Left renal pelvis (tissue), 4 donors: ENCODE measurements around the gene PTPN7. TPM values are rescaled to one million over a fixed set of nuclear protein-coding genes. Genes with fewer than 3 reads are reported as not detected.
"Not testable (repeated sequence)": the region's sequence is repeated elsewhere in the genome, so short reads cannot be mapped to it uniquely, and the experiment has no call there.

Experiments used
- DNase-seq, 4 donors: peaks; one replicate each; pipeline ENCODE4 v3.0.0-alpha.2; 2013; ENCODE audit warnings: low read depth in 4 of 4, low spot score in 3 of 4
- polyA plus RNA-seq, 4 donors: library from polyadenylated mRNA; unstranded; fragments of 120-200 nt; gene quantifications; one replicate each; pipeline ENCODE4 v1.2.1, GENCODE V29; 2013; ENCODE audit not compliant: insufficient read length in 4 of 4

Gene PTPN7
- polyA plus RNA-seq, 4 donors = 0.69 to 1.8 (median 0.83) TPM

GRCh38 chr1:202111589-202111988 is 48.8 kb downstream of the PTPN7 start:
- DNase-seq = not testable (repeated sequence)

GRCh38 chr1:202110977-202111376 is 49.4 kb downstream of the PTPN7 start:
- no peak for DNase-seq

GRCh38 chr1:202107801-202108731 is 52.3 kb downstream of the PTPN7 start:
- DNase-seq = no peak

GRCh38 chr1:202107321-202107761 is 53.1 kb downstream of the PTPN7 start:
- DNase-seq = no peak

GRCh38 chr1:202106340-202107254 is 53.8 kb downstream of the PTPN7 start:
- DNase-seq = no peak

- DNase-seq = no peak
Measured at GRCh38 chr1:202105571-202106339, 54.6 kb downstream of the PTPN7 start.

GRCh38 chr1:202104073-202104472 is 56.3 kb downstream of the PTPN7 start:
- no peak for DNase-seq

GRCh38 chr1:202101184-202101583 is 59.2 kb downstream of the PTPN7 start:
- DNase-seq = no peak

Other genes with a start within 250 kb of the PTPN7 start
- 1 to 10 TPM; 3.4 to 4.6 (median 4.6) TPM for gene LMOD1, start 214.1 kb downstream of the PTPN7 start, polyA plus RNA-seq
- gene TIMM17A, start 205.1 kb downstream of the PTPN7 start, polyA plus RNA-seq = 10 to 100 TPM; 46.6 to 74.6 (median 63.2) TPM
- gene RNPEP, start 178.0 kb downstream of the PTPN7 start, polyA plus RNA-seq = 10 to 100 TPM; 43.9 to 77.3 (median 55.9) TPM
- gene ELF3, start 150.0 kb downstream of the PTPN7 start, polyA plus RNA-seq = 100 to 1,000 TPM in 1 of 4 donors, 10 to 100 TPM in 2, 1 to 10 TPM in 1; 1.2 to 143 (median 66.5) TPM
- gene GPR37L1, start 37.7 kb downstream of the PTPN7 start, polyA plus RNA-seq = under 1 TPM; 0.07 to 0.16 (median 0.07) TPM
- 10 to 100 TPM; 44.2 to 52.3 (median 48.7) TPM for gene ARL8A, start 15.9 kb downstream of the PTPN7 start, polyA plus RNA-seq
- gene LGR6, start 33.2 kb upstream of the PTPN7 start, polyA plus RNA-seq = 1 to 10 TPM in 1 of 4 donors, under 1 TPM in 3; 0.76 to 1.4 (median 0.82) TPM
- gene UBE2T, start 181.3 kb upstream of the PTPN7 start, polyA plus RNA-seq = 10 to 100 TPM; 27.1 to 37.7 (median 31.7) TPM
- 10 to 100 TPM; 17.1 to 85.4 (median 23.1) TPM for gene PPP1R12B, start 188.1 kb upstream of the PTPN7 start, polyA plus RNA-seq